GM18858 (cell line): ENCODE measurements around the gene TXNIP.

Source experiments
- ATAC-seq: cut with Tn5 transposase; IDR thresholded peaks from one replicate; pipeline ENCODE4 v1.9.1; 2021; ENCODE audit not compliant: unreplicated experiment

TXNIP gene

DNA sequence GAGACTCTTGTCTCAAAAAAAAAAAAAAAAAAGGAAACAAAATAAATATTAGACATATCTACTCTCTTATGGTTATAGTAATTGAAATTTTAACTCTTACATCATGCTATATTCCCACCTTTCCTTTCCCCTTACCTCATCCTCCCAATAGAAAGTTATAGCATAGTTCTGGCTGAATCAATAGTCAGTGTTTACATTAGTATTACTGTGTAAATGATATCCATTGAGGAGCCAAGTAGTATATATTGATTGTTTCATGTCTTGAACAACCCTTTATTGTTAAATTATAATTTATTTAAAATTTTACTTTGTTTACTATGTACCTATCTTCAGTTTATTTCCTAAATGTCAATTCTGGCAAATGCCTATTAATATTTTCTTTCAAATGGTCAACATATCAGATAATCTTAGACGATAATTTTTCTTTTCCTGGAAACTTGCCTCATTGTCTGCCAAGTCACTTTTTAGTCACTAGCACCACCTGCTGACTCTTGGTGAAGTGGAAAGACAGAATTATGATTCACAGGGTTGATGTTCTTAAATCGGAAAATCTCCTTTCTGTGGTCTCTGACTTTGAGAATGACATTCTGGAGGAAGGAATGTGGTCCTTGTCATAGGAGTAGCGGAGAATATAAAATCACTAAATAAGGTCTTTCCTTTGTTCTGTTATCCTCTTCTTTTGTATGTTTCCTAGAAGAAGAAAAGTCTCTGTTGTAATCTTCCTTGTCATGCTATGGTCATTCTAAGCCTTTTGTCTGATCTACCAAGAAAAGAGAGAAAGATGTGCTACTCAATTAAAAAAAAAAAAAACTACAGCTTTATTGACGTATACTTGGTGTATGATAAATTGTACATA lies 16.6 kb upstream of the TXNIP start:
- ATAC-seq: no peak

DNA sequence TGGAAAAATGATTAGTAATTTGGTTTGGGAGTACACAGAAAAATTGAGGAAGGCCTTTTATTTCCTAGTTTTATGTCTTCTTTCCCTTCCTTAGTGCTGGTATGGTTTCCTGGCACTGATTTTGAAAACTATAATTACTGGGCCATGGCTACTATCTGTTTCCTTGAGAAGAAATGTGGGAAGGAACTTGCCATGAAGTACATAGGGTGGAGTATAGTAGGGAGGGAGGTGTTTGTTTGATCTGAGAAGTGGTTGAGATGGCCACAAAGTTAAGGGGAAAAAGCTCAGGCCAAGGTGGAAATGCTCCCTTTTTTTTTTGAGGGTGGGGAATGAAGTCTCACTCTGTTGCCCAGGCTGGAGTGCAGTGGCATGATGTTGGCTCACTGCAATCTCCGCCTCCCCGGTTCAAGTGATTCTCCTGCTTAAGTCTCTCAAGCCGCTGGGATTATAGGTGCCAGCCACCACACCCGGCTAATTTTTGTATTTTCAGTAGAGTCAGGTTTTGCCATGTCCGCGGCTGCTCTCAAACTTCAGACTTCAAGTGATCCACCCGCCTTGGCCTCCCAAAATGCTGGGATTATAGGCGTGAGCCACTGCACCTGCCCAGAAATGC lies 13.9 kb upstream of the TXNIP start:
- ATAC-seq: no peak

DNA sequence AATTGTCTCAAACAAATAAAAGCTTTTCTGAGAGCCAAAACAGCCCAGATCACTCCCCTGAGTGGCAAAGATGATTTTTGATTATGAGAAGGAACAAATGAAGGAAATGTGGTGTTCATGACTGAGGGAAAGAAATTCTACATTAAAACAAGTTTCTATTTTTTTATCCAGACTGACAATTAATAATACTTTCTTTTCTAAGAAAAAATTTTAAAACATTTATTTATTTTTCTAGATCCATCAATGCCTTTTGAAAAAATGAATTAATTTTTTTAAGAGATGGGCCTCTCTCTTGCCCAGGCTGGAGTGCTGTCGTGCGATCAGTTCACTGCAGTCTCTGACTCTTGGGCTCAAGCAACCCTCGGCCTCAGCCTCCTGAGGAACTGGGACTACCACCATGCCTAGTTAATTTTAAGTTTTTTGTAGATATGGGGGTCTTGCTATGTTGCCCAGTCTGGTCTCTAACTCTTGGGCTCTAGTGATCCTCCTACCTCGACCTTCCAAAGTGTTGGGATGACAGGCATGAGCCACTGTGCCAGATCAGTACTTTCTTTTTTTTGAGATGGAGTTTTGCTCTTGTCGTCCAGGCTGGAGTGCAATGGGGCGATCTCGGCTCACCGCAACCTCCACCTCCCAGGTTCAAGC lies 11.2 kb upstream of the TXNIP start:
- no peak for ATAC-seq

DNA sequence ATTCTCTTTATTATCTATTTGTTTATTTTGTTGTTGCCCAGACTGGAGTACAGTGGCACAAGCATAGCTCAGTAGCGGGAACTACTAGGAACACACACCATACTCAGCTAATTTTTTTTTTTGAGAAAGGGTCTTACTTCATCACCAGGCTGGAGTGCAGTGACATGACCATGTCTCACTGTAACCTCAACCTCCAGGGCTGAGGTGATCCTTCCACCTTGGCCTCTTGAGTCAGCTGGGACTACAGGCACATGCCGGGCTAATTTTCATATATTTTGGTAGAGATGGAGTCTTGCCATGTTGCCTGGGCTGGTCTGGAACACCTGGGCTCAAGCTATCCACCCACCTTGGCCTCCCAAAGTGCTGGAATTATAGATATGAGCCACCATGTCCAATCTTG lies 5.3 kb upstream of the TXNIP start:
- no peak for ATAC-seq

DNA sequence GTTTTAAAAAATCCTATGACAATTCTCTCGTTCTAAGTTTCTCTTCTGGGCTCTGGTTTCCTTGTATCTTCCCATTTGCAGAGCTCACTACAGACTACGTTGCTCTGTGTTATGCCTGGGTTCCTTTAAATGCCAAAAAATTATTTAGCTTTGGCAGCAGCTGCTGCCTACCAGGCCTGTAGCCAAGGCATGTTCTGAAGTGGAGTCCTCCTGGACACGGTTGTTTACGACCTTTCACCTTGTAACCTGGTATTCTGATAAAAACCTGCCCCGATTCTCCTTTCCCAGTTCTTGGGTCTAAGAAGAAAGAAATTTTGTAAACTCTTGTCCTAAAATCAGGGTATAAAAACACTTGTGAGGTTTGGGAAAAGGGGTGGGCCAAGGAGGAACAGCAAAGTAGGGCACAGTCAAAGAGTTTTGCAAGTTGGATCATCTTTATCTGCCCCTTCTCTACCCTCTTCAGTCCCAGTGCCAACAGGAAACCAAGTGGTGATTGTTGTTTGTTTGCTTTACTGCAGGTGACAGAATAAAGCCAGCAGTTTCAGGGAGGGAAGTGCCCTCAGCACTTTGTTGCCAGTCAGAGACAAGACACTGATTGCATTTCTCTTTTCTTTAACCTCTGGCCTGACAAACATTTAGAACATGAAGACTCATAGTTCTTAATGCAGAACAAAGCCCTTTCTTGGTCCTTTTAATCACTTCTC lies 3.1 kb upstream of the TXNIP start:
- no peak for ATAC-seq

DNA sequence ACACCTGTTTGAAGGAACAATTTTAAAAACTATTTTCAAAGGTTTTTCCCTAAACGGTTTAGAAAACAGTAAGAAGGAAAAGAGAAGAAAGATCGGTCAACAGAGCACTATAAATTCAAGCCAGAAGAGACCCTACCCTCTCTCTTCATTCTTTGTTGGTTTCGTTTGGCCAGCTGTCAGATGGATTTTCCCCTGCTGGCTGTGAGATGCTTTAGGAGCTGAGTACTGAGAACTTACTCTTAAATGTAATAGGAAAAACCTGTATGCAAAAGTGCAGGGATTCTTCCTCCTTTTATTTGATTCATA lies 1.3 kb upstream of the TXNIP start:
- ATAC-seq: no peak

DNA sequence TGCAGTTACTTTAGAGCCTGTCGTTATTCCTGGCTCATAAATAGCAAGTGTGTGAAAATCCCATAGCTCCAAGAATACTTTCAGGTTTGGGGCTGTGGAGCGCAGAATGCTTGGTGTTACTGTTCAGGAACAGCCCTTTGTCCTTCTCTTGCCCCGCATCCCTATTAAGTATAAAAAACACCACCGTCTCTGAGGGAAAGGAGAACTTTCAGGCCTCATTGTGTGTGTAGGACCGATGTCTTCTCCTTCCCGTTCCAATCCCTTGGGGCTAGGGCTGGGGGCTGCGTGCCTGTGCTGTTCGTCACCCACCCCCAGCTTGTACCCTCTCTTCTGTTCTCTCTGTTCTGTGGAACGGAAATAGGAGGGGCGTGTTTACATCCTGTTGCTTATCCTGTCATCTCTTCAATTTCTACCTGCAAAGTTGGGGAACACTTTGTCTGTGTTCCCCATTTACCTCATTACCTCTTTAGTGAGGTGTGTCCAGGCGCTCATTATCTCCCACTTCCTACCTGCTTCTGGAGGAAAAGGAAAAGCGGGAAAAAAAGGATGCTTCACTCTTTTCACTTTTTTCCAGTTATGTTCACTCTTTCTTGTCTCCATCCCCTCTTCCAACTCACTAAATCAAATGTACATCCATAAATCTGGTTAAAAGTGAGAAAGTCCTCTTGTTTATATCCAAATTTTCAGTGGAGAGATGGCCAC lies 788 bp upstream of the TXNIP start:
- no peak for ATAC-seq

DNA sequence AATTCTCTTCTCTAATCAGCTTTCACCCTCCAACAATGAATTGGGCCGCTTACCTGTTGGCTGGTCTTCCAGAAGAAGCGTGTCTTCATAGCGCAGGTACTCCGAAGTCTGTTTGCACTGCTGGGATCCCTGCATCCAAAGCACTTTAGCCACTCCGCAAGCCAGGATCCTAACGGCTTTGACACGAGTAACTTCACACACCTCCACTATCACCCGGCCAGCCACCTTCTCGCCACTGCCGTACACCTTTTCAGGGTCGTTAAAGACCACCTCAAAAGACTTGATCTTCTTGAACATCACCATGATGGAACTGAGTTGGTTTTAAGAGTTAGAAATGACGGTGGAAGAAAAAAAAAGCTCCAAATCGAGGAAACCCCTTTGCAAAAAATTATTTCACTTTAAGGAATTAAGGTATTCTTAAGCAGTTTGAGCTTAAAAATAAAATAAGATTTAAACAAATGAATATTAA lies 381 bp downstream of the TXNIP start:
- no peak for ATAC-seq

DNA sequence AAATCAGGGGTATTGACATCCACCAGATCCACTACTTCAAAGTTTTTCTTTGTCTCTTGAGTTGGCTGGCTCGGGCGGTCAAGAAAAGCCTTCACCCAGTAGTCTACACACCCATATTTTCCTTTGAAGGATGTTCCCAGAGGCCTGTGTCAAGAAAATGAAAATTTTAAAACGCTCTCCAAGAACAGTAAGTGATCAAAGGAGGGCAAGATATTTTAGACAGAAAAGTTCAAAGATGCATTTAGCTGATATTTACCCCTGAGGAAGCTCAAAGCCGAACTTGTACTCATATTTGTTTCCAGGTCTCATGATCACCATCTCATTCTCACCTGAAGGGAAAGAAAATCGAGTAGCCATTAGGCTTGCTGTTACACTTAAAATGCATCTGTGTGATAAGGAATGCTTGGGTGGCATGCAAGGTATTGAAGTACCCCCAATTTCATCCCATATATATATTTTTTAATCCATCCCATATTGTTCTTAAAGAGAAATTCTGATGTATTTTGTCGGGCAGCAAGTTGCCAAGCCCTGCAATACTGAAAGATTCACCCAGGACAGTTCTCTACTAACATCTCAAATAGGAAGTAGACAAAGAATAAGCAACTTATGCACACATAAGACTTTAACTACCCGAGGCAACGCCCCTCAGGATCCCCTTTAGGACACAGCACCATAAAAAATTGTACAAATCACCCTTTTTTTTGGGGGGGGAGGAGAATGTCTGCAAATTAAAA lies 1.1 kb downstream of the TXNIP start:
- no peak for ATAC-seq

DNA sequence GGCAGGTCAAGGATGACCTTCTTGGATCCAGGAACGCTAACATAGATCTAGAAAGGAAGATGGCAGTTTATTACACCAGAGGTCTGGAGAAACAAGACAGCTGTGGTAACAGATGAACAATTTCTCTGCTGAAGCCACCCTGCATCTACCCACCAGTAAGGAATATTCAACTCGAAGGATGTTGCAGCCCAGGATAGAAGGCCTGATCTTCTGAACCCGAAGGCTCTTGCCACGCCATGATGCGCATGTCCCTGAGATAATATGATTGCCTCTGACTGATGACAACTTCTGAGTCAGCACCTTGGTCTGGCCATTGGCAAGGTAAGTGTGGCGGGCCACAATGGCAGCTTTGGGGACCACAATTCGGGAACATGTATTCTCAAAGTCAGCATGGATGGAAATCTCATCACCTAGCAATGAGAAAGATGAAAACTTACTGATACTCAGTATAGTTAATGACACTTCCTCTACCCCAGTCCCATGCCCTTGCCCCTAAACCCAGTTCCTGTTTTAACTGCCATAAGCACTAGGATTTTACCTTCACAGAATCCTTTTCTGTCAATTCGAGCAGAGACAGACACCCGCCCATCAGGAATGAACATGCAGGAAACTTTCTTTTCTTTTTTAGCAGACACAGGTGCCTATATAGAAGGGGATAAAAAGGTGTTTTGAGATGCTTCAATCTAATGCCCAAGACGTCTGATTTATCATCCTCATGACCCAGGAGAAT lies 1.8 kb downstream of the TXNIP start:
- ATAC-seq: no peak

DNA sequence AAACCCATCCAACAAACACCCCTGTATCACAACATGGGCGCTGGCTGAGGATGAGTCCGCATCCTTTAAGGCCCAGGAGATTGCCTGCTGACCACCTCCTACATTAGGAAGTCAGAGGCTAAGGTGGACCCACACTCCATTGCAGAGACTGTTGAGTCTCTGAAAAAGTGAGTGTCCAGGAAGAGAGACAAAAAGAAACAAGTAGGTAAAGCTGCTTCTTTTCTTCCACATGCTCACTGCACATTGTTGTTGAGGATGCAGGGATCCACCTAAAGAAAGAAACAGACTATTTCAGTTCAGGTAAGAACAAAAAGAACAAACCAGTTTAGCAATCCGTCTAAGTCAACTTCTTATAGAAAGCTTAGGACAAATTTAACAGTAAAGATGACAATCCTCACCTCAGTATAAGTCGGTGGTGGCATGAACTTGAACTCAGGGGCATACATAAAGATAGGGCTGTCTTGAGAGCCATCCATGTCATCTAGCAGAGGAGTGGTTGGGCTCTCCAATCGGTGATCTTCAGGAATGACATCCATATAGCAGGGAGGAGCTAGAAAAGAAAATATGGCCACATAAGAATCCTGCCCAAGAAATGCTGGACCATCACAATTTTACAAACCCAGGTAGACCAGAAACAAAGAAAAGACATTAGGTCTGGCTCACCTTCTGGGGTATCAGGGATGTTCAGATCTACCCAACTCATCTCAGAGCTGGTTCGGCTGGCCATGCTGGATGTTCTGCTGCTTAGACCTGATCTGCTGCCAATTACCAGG lies 2.6 kb downstream of the TXNIP start:
- no peak for ATAC-seq

DNA sequence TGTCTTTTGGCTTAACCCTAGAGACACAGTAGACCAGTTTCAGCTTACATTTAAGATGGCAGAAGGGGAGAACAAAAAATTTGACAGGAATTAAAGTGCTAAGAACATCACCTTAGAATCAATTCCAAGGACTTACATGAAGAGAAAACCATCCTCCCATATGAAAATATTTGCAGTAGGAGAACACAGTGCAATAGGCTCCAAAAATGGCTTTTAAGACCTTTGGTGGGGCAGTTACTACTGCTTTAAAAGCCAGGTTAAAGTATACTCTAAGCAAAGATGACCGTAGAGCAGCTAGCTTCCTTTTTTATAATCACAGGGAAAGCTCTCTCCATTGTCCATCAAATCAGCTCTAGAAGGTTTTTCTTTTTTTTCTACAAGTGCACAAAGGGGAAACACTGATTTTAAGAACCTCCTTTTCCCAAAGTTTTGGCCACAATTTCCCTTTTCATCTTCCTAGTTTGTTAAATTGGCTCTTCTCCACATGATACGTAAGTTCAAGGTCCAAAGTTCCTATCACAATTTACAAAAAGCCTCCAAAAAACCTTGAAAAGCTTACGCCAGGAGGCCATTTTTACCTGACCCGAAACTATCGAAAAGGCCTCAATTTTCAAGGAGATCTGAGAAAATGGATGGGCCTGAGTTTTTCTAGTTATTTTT lies 3.3 kb downstream of the TXNIP start:
- no peak for ATAC-seq

DNA sequence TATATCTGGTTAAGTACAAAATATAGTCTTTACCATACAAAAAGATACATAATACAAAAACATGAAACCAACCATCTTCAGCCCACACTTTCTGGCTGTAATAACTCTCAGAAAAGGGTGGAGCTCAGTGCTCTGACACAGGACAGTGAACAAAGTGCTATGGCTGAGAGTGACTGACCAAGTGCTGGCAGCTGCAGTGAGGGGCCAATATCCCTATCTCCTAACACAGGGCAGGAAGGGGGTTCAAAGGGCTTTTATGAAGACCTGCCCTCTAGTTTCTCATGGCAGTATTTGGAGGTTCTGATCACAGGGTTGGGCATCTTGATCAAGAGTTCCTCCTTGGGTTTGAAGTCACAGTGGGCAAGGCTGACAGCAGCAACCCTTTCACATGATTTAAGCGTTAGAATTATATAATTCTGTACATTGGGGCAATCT lies 3.9 kb downstream of the TXNIP start:
- ATAC-seq: no peak

DNA sequence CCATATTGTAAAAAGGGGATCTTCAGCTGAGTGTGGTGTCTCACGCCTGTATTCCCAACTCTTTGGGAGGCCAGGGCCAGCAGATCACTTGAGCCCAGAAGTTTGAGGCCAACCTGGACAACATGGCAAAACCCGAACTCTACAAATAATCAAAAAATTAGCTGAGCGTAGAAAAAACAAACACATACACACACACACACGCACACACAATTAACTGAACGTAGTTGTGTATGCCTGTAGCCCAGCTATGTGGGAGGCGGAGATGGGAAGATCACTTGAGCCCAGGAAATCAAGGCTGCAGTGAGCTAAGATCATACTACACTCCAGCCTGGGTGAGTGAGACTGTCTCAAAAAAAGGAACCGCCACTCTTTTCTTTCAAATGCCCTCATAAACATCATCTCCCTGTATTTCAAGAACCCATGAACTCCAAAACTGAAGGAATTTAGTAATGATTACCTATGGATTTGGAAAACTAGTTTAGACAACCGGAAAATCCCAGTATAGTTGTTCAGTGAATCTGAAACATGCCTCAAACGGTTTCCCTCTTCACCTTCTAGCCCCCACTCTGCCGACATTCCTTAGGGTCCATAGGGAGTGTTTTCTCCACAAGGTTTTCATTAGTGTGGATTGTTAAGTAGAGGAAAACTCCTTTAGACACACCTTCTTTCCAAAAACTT lies 4.5 kb downstream of the TXNIP start:
- ATAC-seq: no peak

DNA sequence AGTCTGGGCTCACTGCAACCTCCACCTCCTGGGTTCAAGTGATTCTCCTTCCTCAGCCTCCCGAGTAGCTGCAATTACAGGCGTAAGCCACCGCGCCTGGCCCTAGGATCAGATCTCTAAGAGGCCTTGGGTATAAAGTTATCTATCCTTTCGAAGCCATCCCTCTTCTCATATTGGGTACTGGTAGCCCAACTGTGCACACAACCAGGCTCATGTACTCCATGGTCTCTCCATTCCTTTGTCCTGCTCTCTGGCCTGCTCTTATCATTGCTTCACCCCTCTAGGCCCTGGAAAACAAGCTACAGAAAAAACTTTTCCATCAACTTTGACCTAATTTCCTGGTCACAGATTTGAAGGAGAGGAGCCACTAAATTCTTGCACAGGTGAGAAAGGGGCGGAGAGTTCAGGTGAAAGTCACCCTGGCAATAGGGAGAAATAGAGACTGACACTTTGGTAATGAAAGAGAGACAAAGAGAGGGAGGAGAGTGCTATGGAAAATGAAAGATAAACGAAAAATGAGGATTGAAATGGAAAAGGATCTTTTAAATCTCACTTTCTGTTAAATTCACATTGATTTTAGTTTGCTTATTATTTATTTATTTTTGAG lies 6.0 kb downstream of the TXNIP start:
- ATAC-seq: no peak

DNA sequence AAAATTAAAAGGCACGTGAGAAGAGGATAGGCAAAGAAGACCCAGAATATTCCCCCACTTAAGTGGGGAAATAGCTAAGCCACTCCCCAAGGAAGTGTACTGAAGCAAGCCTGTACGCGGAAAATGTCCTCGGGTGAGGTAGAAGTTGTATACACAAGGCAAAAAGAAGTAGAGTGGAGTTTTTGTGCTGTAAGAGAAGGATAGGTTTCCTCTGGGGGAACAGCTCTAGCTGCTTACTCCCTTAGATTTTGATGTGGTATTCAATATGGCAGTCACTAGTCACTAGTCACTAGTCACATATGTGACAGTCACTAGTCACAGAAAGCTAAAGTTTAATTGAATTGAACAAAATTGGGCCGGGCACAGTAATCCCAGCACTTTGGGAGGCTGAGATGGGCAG lies 7.6 kb downstream of the TXNIP start:
- ATAC-seq: no peak

DNA sequence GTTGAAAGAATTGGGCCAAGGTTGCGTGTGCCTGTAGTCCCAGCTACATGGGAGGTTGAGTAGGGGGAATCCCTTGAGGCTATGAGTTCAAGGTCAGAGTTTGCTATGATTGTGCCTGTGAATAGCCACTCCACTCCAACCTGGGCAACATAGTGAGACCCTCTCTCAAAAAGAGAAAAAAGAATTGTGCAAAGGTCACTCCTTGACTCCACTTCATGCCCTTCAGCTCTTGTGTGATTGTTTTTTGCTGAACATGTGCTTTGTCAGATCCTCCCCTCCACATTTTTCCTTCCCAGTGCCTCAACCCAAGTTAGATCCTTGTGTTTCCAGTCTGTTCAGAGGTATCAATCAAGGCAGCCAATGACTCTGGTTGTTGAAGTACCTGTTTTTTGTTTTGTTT lies 8.5 kb downstream of the TXNIP start:
- no peak for ATAC-seq
